DOHH2 (cell line): ENCODE data around the gene ALK.

Experiments
- H3F3A ChIP-seq: fragments of 200-600 bp; sonication (generic), shearing (Covaris generic); 2 replicates; pipeline ENCODE4 v1.6.0; 2016; ENCODE audit warnings: antibody characterized with exemption, mild to moderate bottlenecking; ENCODE audit not compliant: control insufficient read depth, insufficient read depth
- H3K27ac ChIP-seq: fragments of 200-600 bp; sonication (generic); 2 replicates; pipeline ENCODE4 v1.5.1; 2014; ENCODE audit warnings: low read depth, mild to moderate bottlenecking, low read length, moderate library complexity
- H3K27me3 ChIP-seq: fragments of 200-600 bp; sonication (generic); 2 replicates; pipeline ENCODE4 v1.6.1; 2014; ENCODE audit warnings: mild to moderate bottlenecking, low read length, mixed read lengths; ENCODE audit not compliant: control insufficient read depth
- H3K36me3 ChIP-seq: fragments of 200-600 bp; sonication (generic); 2 replicates; pipeline ENCODE4 v1.6.1; 2014; ENCODE audit warnings: mild to moderate bottlenecking, low read length, moderate library complexity, mixed read lengths; ENCODE audit not compliant: control insufficient read depth
- H3K4me1 ChIP-seq: fragments of 200-600 bp; sonication (generic); 2 replicates; pipeline ENCODE4 v1.6.1; 2014; ENCODE audit warnings: mild to moderate bottlenecking, low read length, mixed read lengths; ENCODE audit not compliant: control insufficient read depth
- H3K4me2 ChIP-seq: fragments of 200-600 bp; sonication (generic); 2 replicates; pipeline ENCODE4 v1.6.0; 2014; ENCODE audit warnings: mild to moderate bottlenecking, low read length, moderate library complexity
- H3K4me3 ChIP-seq: fragments of 200-600 bp; sonication (generic); 2 replicates; pipeline ENCODE4 v1.5.1; 2014; ENCODE audit warnings: mild to moderate bottlenecking, low read length, mixed read lengths
- H3K79me2 ChIP-seq: fragments of 200-600 bp; sonication (generic); 2 replicates; pipeline ENCODE4 v1.6.1; 2014; ENCODE audit warnings: mild to moderate bottlenecking, low read length, mixed read lengths; ENCODE audit not compliant: control insufficient read depth
- H3K9me2 ChIP-seq: fragments of 200-600 bp; sonication (generic); replicated peaks from 2 replicates; pipeline ENCODE4 v1.6.1; 2014; ENCODE audit warnings: mild to moderate bottlenecking, low read length, mixed read lengths; ENCODE audit not compliant: control insufficient read depth
- H3K9me3 ChIP-seq: fragments of 200-600 bp; sonication (generic); 2 replicates; pipeline ENCODE4 v1.6.1; 2014; ENCODE audit warnings: antibody characterized with exemption, low read length, mixed read lengths; ENCODE audit not compliant: control insufficient read depth, insufficient read depth
- H4K20me1 ChIP-seq: fragments of 200-600 bp; sonication (generic); 2 replicates; pipeline ENCODE4 v1.6.0; 2014; ENCODE audit warnings: low read depth, mild to moderate bottlenecking, antibody characterized with exemption, low read length, moderate library complexity; ENCODE audit not compliant: control insufficient read depth, insufficient read depth
- EZH2phosphoT487 ChIP-seq: fragments of 200-600 bp; sonication (generic); IDR thresholded peaks from 2 replicates; pipeline ENCODE4 v1.6.1; 2017; ENCODE audit warnings: borderline replicate concordance, mild to moderate bottlenecking, antibody characterized with exemption, low read length, moderate library complexity, mixed read lengths
- TF ChIP-seq, protein P1 (sequence below): fragments of 200-600 bp; sonication (generic); IDR thresholded peaks from one replicate; pipeline ENCODE4 v1.5.1; 2014; ENCODE audit warnings: antibody characterized with exemption, mild to moderate bottlenecking, low read depth, low read length; ENCODE audit not compliant: poor library complexity, severe bottlenecking

The ALK gene

GRCh38 chr2:29703336-29703735, 218.1 kb downstream of the ALK start:
- no peaks in the 10 kb centered on the region for H3K9me2 ChIP-seq
- H3K79me2 ChIP-seq, result no peaks in the 10 kb centered on the region
- TF ChIP-seq, protein P1, sequence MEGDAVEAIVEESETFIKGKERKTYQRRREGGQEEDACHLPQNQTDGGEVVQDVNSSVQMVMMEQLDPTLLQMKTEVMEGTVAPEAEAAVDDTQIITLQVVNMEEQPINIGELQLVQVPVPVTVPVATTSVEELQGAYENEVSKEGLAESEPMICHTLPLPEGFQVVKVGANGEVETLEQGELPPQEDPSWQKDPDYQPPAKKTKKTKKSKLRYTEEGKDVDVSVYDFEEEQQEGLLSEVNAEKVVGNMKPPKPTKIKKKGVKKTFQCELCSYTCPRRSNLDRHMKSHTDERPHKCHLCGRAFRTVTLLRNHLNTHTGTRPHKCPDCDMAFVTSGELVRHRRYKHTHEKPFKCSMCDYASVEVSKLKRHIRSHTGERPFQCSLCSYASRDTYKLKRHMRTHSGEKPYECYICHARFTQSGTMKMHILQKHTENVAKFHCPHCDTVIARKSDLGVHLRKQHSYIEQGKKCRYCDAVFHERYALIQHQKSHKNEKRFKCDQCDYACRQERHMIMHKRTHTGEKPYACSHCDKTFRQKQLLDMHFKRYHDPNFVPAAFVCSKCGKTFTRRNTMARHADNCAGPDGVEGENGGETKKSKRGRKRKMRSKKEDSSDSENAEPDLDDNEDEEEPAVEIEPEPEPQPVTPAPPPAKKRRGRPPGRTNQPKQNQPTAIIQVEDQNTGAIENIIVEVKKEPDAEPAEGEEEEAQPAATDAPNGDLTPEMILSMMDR, result no peak
- no peak for TF ChIP-seq EZH2phosphoT487
- no peaks in the 10 kb centered on the region for H3K36me3 ChIP-seq
- H3K9me3 ChIP-seq, result no peaks in the 10 kb centered on the region
- no peaks in the 10 kb centered on the region for H3K4me1 ChIP-seq
- no peak overlapping the region for H3K27ac ChIP-seq
- H3F3A ChIP-seq, result no peaks in the 10 kb centered on the region
- no peak overlapping the region for H3K4me2 ChIP-seq
- no peaks in the 10 kb centered on the region for H4K20me1 ChIP-seq
- H3K4me3 ChIP-seq, result no peak overlapping the region
- H3K27me3 ChIP-seq, result no peaks in the 10 kb centered on the region

DNA sequence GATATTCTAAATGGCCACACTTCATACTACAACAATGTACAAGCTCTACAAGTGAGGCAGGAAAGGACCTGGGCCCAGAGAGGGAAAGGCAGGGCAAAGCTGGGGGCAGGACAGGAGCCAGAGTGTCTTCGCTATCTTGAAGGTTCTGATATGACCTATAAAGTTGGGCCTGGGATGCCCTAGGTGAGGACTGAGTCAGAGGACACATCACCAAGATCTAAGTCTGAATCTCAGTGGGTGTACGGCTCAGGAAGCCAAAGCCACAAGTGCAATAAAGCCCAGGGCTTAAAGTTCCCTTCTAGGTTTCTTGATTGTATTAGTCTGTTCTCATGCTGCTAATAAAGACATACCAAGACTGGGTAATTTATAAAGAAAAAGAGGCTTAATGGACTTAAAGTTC, 219.1 kb downstream of the ALK start:
- H3K79me2 ChIP-seq, result no peaks in the 10 kb centered on the region
- H3K4me1 ChIP-seq, result no peaks in the 10 kb centered on the region
- no peaks in the 10 kb centered on the region for H3K9me2 ChIP-seq
- no peaks in the 10 kb centered on the region for H3F3A ChIP-seq
- no peak overlapping the region for H3K27ac ChIP-seq
- H3K4me3 ChIP-seq, result no peak overlapping the region
- H3K27me3 ChIP-seq, result no peaks in the 10 kb centered on the region
- TF ChIP-seq, protein P1, result no peak
- no peak for TF ChIP-seq EZH2phosphoT487
- no peaks in the 10 kb centered on the region for H3K9me3 ChIP-seq
- H3K4me2 ChIP-seq, result no peak overlapping the region
- H4K20me1 ChIP-seq, result no peaks in the 10 kb centered on the region
- H3K36me3 ChIP-seq, result no peaks in the 10 kb centered on the region

DNA sequence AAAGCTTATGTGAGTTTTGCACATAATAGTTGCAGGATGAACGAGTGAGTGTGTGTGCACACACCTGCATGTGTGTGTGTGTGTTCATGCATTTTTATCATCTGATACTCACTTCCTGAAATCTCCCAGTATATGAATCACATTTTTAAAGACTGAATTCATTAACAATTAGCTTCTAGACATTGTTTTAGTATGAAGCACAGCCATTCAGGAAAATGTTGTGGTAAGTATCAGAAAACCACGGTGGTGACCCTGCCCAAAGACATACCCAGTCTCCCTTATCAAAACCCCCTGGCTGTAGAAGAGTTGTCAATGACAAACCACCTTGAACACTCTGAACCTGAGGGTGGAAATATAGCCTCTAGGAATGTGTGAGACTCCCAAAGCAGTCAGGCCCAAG, 220.8 kb downstream of the ALK start:
- H3F3A ChIP-seq, result no peaks in the 10 kb centered on the region
- no peak overlapping the region for H3K27ac ChIP-seq
- H3K27me3 ChIP-seq, result no peaks in the 10 kb centered on the region
- no peaks in the 10 kb centered on the region for H3K9me3 ChIP-seq
- no peaks in the 10 kb centered on the region for H3K4me1 ChIP-seq
- H3K4me3 ChIP-seq, result no peak overlapping the region
- no peak for TF ChIP-seq EZH2phosphoT487
- TF ChIP-seq, protein P1, result no peak
- no peaks in the 10 kb centered on the region for H3K79me2 ChIP-seq
- no peaks in the 10 kb centered on the region for H3K9me2 ChIP-seq
- no peaks in the 10 kb centered on the region for H3K36me3 ChIP-seq
- H3K4me2 ChIP-seq, result no peak overlapping the region
- H4K20me1 ChIP-seq, result no peaks in the 10 kb centered on the region

- Histone ChIP-seq H3K4me3 (no peak overlapping the region), H4K20me1 (no peaks in the 10 kb centered on the region), H3K4me1 (no peaks in the 10 kb centered on the region), H3K4me2 (no peak overlapping the region), H3K27me3 (no peaks in the 10 kb centered on the region), H3F3A (no peaks in the 10 kb centered on the region), H3K9me2 (no peaks in the 10 kb centered on the region), H3K36me3 (no peaks in the 10 kb centered on the region), H3K27ac (no peak overlapping the region), H3K79me2 (no peaks in the 10 kb centered on the region), H3K9me3 (no peaks in the 10 kb centered on the region)
- TF ChIP-seq, protein P1, result no peak
- no peak for TF ChIP-seq EZH2phosphoT487
Observed at GRCh38 chr2:29699045-29699444, 222.3 kb downstream of the ALK start.
